Germinal center (tissue), 1 donor: Measurements from ENCODE around the gene TMX4.
"Not testable (repeated sequence)": the region's sequence is repeated elsewhere in the genome, so short reads cannot be mapped to it uniquely, and the experiment has no call there.

Experiments
- DNase-seq: peaks from one replicate; pipeline ENCODE4 v3.0.0; 2012; ENCODE audit warnings: mixed read lengths, low spot score

The TMX4 gene

GRCh38 chr20:8019246-8019997 lies at the start of gene TMX4:
Gene TMX4 (minus strand): TSS chr20:8019761. CDS start chr20:8019613, 148 bp downstream.
- DNase-seq = peak; percentile 93

GRCh38 chr20:8067082-8067481 lies 47.5 kb upstream of the TMX4 start:
- no peak for DNase-seq

GRCh38 chr20:8066662-8067061 lies 47.1 kb upstream of the TMX4 start:
- DNase-seq = no peak

GRCh38 chr20:8065691-8066090 lies 46.1 kb upstream of the TMX4 start:
- no peak for DNase-seq

GRCh38 chr20:8062756-8063155 lies 43.2 kb upstream of the TMX4 start:
- no peak for DNase-seq

GRCh38 chr20:8061861-8062518 lies 42.4 kb upstream of the TMX4 start:
- no peak for DNase-seq

GRCh38 chr20:8060977-8061376 lies 41.4 kb upstream of the TMX4 start:
- DNase-seq = no peak

GRCh38 chr20:8057871-8058270 lies 38.3 kb upstream of the TMX4 start:
- DNase-seq = no peak

- DNase-seq = no peak
Measured at GRCh38 chr20:8055096-8055495, 35.5 kb upstream of the TMX4 start.

GRCh38 chr20:8050157-8050837 lies 30.7 kb upstream of the TMX4 start:
- DNase-seq = no peak

- no peak for DNase-seq
Measured at GRCh38 chr20:8049310-8049709, 29.7 kb upstream of the TMX4 start.

- DNase-seq = no peak
Measured at GRCh38 chr20:8045946-8046345, 26.4 kb upstream of the TMX4 start.

- DNase-seq = peak; percentile 58
Measured at GRCh38 chr20:8043687-8044282, 24.2 kb upstream of the TMX4 start.

GRCh38 chr20:8039042-8039441 lies 19.5 kb upstream of the TMX4 start:
- DNase-seq = no peak

GRCh38 chr20:8036771-8037170 lies 17.2 kb upstream of the TMX4 start:
- DNase-seq = no peak

GRCh38 chr20:8033151-8033841 lies 13.7 kb upstream of the TMX4 start:
- no peak for DNase-seq

- DNase-seq = no peak
Measured at GRCh38 chr20:8032499-8032898, 12.9 kb upstream of the TMX4 start.

GRCh38 chr20:8031539-8031938 lies 12.0 kb upstream of the TMX4 start:
- DNase-seq = not testable (repeated sequence)

GRCh38 chr20:8021541-8022269 lies 2.1 kb upstream of the TMX4 start:
- no peak for DNase-seq

GRCh38 chr20:8020314-8021079 lies 936 bp upstream of the TMX4 start:
- peak; percentile 52 for DNase-seq

GRCh38 chr20:8019998-8020247 lies 362 bp upstream of the TMX4 start:
- DNase-seq = no peak
